ENCODE measurements around the gene TNFSF12. TPM values are rescaled to one million over a fixed set of nuclear protein-coding genes. Genes with fewer than 3 reads are reported as not detected.
"Not testable (repeated sequence)": the region's sequence is repeated elsewhere in the genome, so short reads cannot be mapped to it uniquely, and the experiment has no call there.

Gene TNFSF12
- total RNA-seq, 1 experiment from 2014 or later: 8.1 TPM

GRCh38 chr17:7593296-7593695 lies 44.4 kb downstream of the TNFSF12 start (continued):
- TF ChIP-seq ZNF532 (CRISPR knock-in tag; IDR thresholded peaks at IDR 0.05; ENCODE audit: borderline replicate concordance): no peak
- no peak for TF ChIP-seq E2F4 (CRISPR knock-in tag; IDR thresholded peaks at IDR 0.05; ENCODE audit: borderline replicate concordance, low read depth)
- no peak for TF ChIP-seq NR3C1 (CRISPR knock-in tag; conservative IDR thresholded peaks at IDR 0.05; ENCODE audit: low read depth)
- TF ChIP-seq PRRX2 (CRISPR knock-in tag; IDR thresholded peaks at IDR 0.05): no peak
- TF ChIP-seq TEAD1 (CRISPR knock-in tag; IDR thresholded peaks at IDR 0.05): no peak
- no peak for TF ChIP-seq MYBL2 (CRISPR knock-in tag; IDR thresholded peaks at IDR 0.05)
- TF ChIP-seq ZNF425 (CRISPR knock-in tag; conservative IDR thresholded peaks at IDR 0.05): no peak
- no peak for TF ChIP-seq TCF7 (CRISPR knock-in tag; IDR thresholded peaks at IDR 0.05; ENCODE audit: low read depth)
- TF ChIP-seq TEAD4 (CRISPR knock-in tag; IDR thresholded peaks at IDR 0.05): no peak
- TF ChIP-seq IRF2 (CRISPR knock-in tag; IDR thresholded peaks at IDR 0.05; ENCODE audit: borderline replicate concordance, low read depth): no peak
- TF ChIP-seq ZMAT4 (CRISPR knock-in tag; IDR thresholded peaks at IDR 0.05): no peak
- no peak for TF ChIP-seq ATF2 (CRISPR knock-in tag; IDR thresholded peaks at IDR 0.05; ENCODE audit: borderline replicate concordance, low read depth)
- TF ChIP-seq SOX15 (CRISPR knock-in tag; IDR thresholded peaks at IDR 0.05): no peak
- no peak for TF ChIP-seq OVOL2 (CRISPR knock-in tag; IDR thresholded peaks at IDR 0.05; ENCODE audit: borderline replicate concordance)

- DNase-seq (ENCODE audit: low spot score); H3K27me3 Mint-ChIP-seq (ENCODE audit: low read depth); ATAC-seq; POLR2A ChIA-PET; H3K4me3 Mint-ChIP-seq; H3K27ac Mint-ChIP-seq; H3K9me3 Mint-ChIP-seq; H3K4me1 Mint-ChIP-seq: not testable (repeated sequence)
- H3K36me3 Mint-ChIP-seq: peaks cover 77% of the 10 kb centered on the region
- CTCF ChIA-PET: interaction anchor here (2.5 kb wide), 1 partner anchor 8 kb away, joined by 6 read pairs; the partner anchor contains the start of gene SOX15
These were observed 48.7 kb downstream of the TNFSF12 start for GRCh38 chr17:7597561-7597960.

- Mint-ChIP-seq H3K27me3 (ENCODE audit: low read depth) (no peaks in the 10 kb centered on the region), H3K27ac (peak overlapping the region; percentile 10; the same call in 1 of the 2 replicates), H3K4me3 (no peak overlapping the region), H3K4me1 (no peaks in the 10 kb centered on the region), H3K9me3 (no peaks in the 10 kb centered on the region), H3K36me3 (peaks cover 42% of the 10 kb centered on the region)
- no peak for TF ChIP-seq ATF3 (CRISPR knock-in tag; conservative IDR thresholded peaks at IDR 0.05)
- TF ChIP-seq ZNF219 (CRISPR knock-in tag; IDR thresholded peaks at IDR 0.05; ENCODE audit: borderline replicate concordance): no peak
- no peak for ATAC-seq
- POLR2A ChIA-PET: no interaction called here
- CTCF ChIA-PET: interaction anchor here (1.3 kb wide), 1 partner anchor 17 kb away, joined by 4 read pairs; the partner anchor contains the start of gene SOX15
- no peak for DNase-seq (ENCODE audit: low spot score)
These were observed 57.4 kb downstream of the TNFSF12 start for GRCh38 chr17:7606280-7606679.

All from WTC11 (cell line).